Measurements from ENCODE around the gene SDK1.

DNA sequence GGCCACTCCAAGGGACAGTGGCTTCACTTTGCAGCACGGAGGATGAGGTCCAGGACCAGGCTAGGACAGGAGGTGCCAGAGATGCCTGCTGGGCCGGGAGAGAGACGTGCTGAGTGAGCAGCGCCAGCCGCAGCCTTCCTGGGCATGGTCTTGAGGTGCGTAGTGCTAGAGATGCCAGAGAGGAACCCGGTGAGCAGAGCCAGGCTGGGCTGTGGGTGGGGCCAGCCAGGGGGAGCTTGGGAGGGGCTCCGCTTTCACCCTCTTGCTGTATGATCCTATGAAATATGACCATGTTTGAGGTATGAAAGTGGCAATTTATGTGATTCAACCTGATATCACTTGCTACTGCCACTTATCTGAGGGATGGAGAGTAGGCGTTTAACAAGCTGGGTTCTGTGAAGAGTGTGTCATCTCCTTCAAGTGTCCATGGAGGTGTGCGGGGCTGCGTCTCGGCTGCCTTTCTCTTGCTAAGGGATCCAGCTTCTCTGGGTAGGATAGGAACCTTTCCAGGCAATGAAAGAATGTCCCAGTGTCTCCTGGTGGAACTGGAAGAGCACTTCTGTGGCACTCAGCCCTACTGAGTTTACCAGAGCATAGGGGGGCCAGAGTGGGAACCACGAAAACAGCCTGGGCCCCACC, 862.6 kb downstream of the SDK1 start:
- TF ChIP-seq HDGF (IDR thresholded peaks at IDR 0.05; ENCODE audit: borderline replicate concordance) (no peak), FOXM1 (IDR thresholded peaks at IDR 0.05; ENCODE audit: borderline replicate concordance) (no peak), BHLHE40 (IDR thresholded peaks at IDR 0.05; ENCODE audit: borderline replicate concordance) (no peak), SUZ12 (IDR thresholded peaks at IDR 0.05) (no peak), TARDBP (IDR thresholded peaks at IDR 0.05) (no peak), LEF1 (IDR thresholded peaks at IDR 0.05; ENCODE audit: borderline replicate concordance) (no peak), FOXA1 (IDR thresholded peaks at IDR 0.05) (no peak)
